Subcutaneous adipose tissue (tissue), 4 donors: ENCODE data around the gene GRID1. TPM values are rescaled to one million over a fixed set of nuclear protein-coding genes. Genes with fewer than 3 reads are reported as not detected.

Experiments
- CTCF ChIP-seq: fragments of 450-650 bp; IDR thresholded peaks from one replicate; pipeline ENCODE4 v1.5.1; 2016; ENCODE audit warnings: low read depth, mild to moderate bottlenecking, control low read depth, antibody characterized with exemption, moderate library complexity
- total RNA-seq, 4 donors: library from RNA; depleted of rRNA; stranded (reverse); fragments of >200 nt; gene quantifications; one replicate each; pipeline ENCODE4 v1.1.0, GENCODE V29; 2016

GRID1 gene
- total RNA-seq, 4 donors from 2014 or later: 0.49 to 2.0 (median 1.1) TPM

- TF ChIP-seq CTCF: no peak
Observed at GRCh38 chr10:85916286-85916685, 450.3 kb downstream of the GRID1 start.

- no peak for TF ChIP-seq CTCF
Observed at GRCh38 chr10:85915245-85915846, 451.2 kb downstream of the GRID1 start.

GRCh38 chr10:85914720-85915119, 451.9 kb downstream of the GRID1 start:
- no peak for TF ChIP-seq CTCF

- TF ChIP-seq CTCF: no peak
Observed at GRCh38 chr10:85908462-85908861, 458.1 kb downstream of the GRID1 start.

- TF ChIP-seq CTCF: no peak
Observed at GRCh38 chr10:85902051-85902450, 464.5 kb downstream of the GRID1 start.

GRCh38 chr10:85901599-85901998, 465.0 kb downstream of the GRID1 start:
- no peak for TF ChIP-seq CTCF

- no peak for TF ChIP-seq CTCF
Observed at GRCh38 chr10:85900487-85900886, 466.1 kb downstream of the GRID1 start.
